Type B pancreatic cell (in vitro differentiated cells): ENCODE data around the gene PIEZO1. TPM values are rescaled to one million over a fixed set of nuclear protein-coding genes. Genes with fewer than 3 reads are reported as not detected.
A peak's percentile ranks its signal among the peaks of the same experiment; 100 is the strongest.

ENCODE experiments used
- DNase-seq: peaks from one replicate; pipeline ENCODE4 v3.0.0; 2021; ENCODE audit warnings: mixed read lengths; ENCODE audit not compliant: unreplicated experiment; ENCODE audit errors: extremely low spot score
- H3K27ac Mint-ChIP-seq: 2 replicates; pipeline ENCODE4 v1.8.0; 2021; ENCODE audit warnings: mild to moderate bottlenecking, mixed read lengths
- H3K27me3 Mint-ChIP-seq: 2 replicates; pipeline ENCODE4 v1.8.0; 2021; ENCODE audit warnings: mixed read lengths
- H3K36me3 Mint-ChIP-seq: 2 replicates; pipeline ENCODE4 v1.8.0; 2021; ENCODE audit warnings: mixed read lengths
- H3K4me1 Mint-ChIP-seq: one replicate; pipeline ENCODE4 v1.8.0; 2021; ENCODE audit warnings: mixed read lengths; ENCODE audit not compliant: unreplicated experiment
- H3K4me3 Mint-ChIP-seq: 2 replicates; pipeline ENCODE4 v1.8.0; 2021; ENCODE audit warnings: mild to moderate bottlenecking, mixed read lengths
- H3K9me3 Mint-ChIP-seq: 2 replicates; pipeline ENCODE4 v1.8.0; 2021; ENCODE audit warnings: mixed read lengths
- CTCF ChIP-seq: fragments of 200-600 bp; sonication (generic); conservative IDR thresholded peaks from 2 replicates; pipeline ENCODE4 v1.5.0; 2021; ENCODE audit warnings: antibody characterized with exemption, mild to moderate bottlenecking
- total RNA-seq: library from RNA; stranded (reverse); gene quantifications from 2 replicates; pipeline ENCODE4 v1.2.1, GENCODE V29; 2021; ENCODE audit warnings: low replicate concordance

The PIEZO1 gene
- total RNA-seq, 1 donor from 2014 or later = 33.3 TPM

DNA sequence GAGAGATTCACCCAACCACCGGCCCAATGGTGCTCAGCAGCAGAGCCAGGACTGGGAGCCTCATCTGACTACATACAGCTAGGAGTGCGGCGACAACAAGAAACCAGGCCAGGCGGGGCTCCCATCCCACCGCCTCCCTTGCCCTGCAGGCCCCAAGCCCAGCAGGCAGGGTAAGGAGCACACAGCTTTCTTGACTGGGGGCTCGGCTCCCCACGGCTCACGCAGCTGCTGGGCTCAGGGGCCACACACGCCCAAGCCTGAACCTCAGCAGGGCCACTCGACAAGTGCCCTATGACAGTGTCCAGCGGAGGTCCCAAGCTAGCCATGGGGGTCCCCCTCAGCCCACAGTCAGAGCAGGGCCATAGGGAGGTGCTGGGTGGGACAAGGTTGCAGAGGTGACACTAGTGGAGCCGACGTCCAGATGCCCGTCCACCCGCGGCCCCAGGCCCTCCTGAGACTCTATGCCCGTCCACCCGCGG, 13.7 kb downstream of the PIEZO1 start:
- Mint-ChIP-seq H3K9me3 (no peaks in the 10 kb centered on the region), H3K4me1 (peaks cover 23% of the 10 kb centered on the region), H3K27ac (peak overlapping the region; percentile 88), H3K27me3 (no peaks in the 10 kb centered on the region), H3K36me3 (no peaks in the 10 kb centered on the region), H3K4me3 (peak overlapping the region; percentile 70)
- TF ChIP-seq CTCF = no peak
- DNase-seq = no peak

- H3K27me3 Mint-ChIP-seq = no peaks in the 10 kb centered on the region
- peak overlapping the region; percentile 70 for H3K4me3 Mint-ChIP-seq
- H3K9me3 Mint-ChIP-seq = no peaks in the 10 kb centered on the region
- TF ChIP-seq CTCF = no peak
- H3K36me3 Mint-ChIP-seq = no peaks in the 10 kb centered on the region
- peak overlapping the region; percentile 88 for H3K27ac Mint-ChIP-seq
- peaks cover 23% of the 10 kb centered on the region for H3K4me1 Mint-ChIP-seq
- DNase-seq = no peak
These were observed 14.3 kb downstream of the PIEZO1 start for GRCh38 chr16:88770461-88771293.

GRCh38 chr16:88769617-88770460, 15.2 kb downstream of the PIEZO1 start:
- Mint-ChIP-seq H3K36me3 (no peaks in the 10 kb centered on the region), H3K27ac (peak overlapping the region; percentile 86), H3K4me3 (peak overlapping the region; percentile 59), H3K9me3 (no peaks in the 10 kb centered on the region), H3K27me3 (no peaks in the 10 kb centered on the region), H3K4me1 (peaks cover 23% of the 10 kb centered on the region)
- no peak for DNase-seq
- TF ChIP-seq CTCF = no peak

DNA sequence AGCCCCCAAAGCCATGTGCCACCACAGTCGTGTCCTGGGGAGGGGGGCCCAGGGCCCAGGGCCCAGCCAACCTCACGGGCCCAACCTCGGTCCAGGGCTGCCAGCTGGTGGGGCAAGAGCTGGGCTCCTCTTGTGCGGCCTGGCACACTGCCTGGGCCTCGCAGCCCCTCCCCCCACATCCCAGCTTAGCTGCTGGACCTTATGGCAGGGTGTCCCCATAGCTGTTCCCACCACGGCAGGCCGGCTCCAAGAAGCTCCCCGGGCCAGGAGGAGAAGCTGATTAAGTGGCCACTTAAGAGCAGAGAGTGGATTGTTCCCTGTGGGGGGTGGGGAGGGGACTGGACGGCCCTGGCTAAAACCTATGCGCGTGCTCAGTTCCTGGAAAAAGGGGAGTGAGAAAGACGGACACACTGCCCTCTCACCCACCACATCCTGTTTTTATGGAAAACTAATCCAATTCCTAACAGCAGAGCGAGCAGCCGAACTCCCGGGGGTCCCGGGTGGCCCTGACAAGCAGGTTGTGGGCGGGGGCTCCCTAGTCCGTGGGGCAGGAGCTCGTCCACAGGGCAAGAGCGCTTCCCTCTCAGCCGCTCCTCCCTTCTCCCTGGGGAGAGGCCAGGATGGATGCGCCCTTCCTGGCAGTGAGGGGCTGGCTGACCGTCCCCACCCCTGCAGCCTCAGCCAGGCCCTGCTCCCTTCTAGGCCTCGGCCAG, 16.8 kb downstream of the PIEZO1 start:
- no peak for TF ChIP-seq CTCF
- no peak for DNase-seq
- H3K4me1 Mint-ChIP-seq = peaks cover 30% of the 10 kb centered on the region
- no peak overlapping the region for H3K27ac Mint-ChIP-seq
- no peaks in the 10 kb centered on the region for H3K36me3 Mint-ChIP-seq
- no peaks in the 10 kb centered on the region for H3K27me3 Mint-ChIP-seq
- no peak overlapping the region for H3K4me3 Mint-ChIP-seq
- no peaks in the 10 kb centered on the region for H3K9me3 Mint-ChIP-seq

- no peak overlapping the region for H3K4me3 Mint-ChIP-seq
- no peaks in the 10 kb centered on the region for H3K9me3 Mint-ChIP-seq
- peak overlapping the region; percentile 37 for H3K27ac Mint-ChIP-seq
- DNase-seq = no peak
- H3K36me3 Mint-ChIP-seq = no peaks in the 10 kb centered on the region
- no peaks in the 10 kb centered on the region for H3K27me3 Mint-ChIP-seq
- H3K4me1 Mint-ChIP-seq = peaks cover 28% of the 10 kb centered on the region
- no peak for TF ChIP-seq CTCF
These were observed 17.4 kb downstream of the PIEZO1 start for GRCh38 chr16:88767546-88768070.
